Lower leg skin (tissue), 4 donors: Measurements from ENCODE around the gene ALPK1. TPM values are rescaled to one million over a fixed set of nuclear protein-coding genes. Genes with fewer than 3 reads are reported as not detected.

Experiments used
- DNase-seq, 2 donors: peaks; one replicate each; pipeline ENCODE4 v3.0.0-alpha.2; 2019; ENCODE audit warnings: low spot score in 2 of 2
- H3K4me3 ChIP-seq: fragments of 200-600 bp; sonication (generic); 2 replicates; pipeline ENCODE4 v1.5.1; 2017; ENCODE audit warnings: mild to moderate bottlenecking, low read depth; ENCODE audit not compliant: poor library complexity, severe bottlenecking
- CTCF ChIP-seq, 3 donors: fragments of 450-650 bp; IDR thresholded peaks; one replicate each; pipeline ENCODE4 v1.5.1; 2016; ENCODE audit warnings: antibody characterized with exemption in 3 of 3, mild to moderate bottlenecking in 3 of 3, moderate library complexity in 2 of 3
- POLR2A ChIP-seq, 2 donors: fragments of 450-650 bp; IDR thresholded peaks; one replicate each; pipeline ENCODE4 v1.6.1; 2016 to 2017; ENCODE audit warnings: antibody characterized with exemption in 2 of 2, mild to moderate bottlenecking in 1 of 2, moderate library complexity in 1 of 2
- WGBS, 2 donors: methylation state at CpG; one replicate each; pipeline ENCODE4 v1.1.5; 2018; 5-methylcytosine and 5-hydroxymethylcytosine counted together
- intact Hi-C: fragments of 100-400 bp; cut with DNase I; formaldehyde crosslinking; loops from one replicate; pipeline ENCODE4 v1.15.0; 2023; ENCODE audit warnings: low total_unique reads
- total RNA-seq, 4 donors: library from RNA; depleted of rRNA; stranded (reverse); fragments of >200 nt; gene quantifications; one replicate each; pipeline ENCODE4 v1.1.0, GENCODE V29; 2016

The ALPK1 gene
- total RNA-seq = 10 to 100 TPM; 15.9 to 24.0 (median 19.7) TPM

GRCh38 chr4:112296949-112297880 lies at the start of gene ALPK1:
Gene ALPK1, plus strand, starts transcription at chr4:112297369.
- TF ChIP-seq CTCF (IDR thresholded peaks at IDR 0.05) (no peak), POLR2A (IDR thresholded peaks at IDR 0.05) (no peak)
- WGBS, 2 donors = 0 to 1% methylated on average over 4 of the region's 4 CpGs
- intact Hi-C loops = no loop called here
- peak in 1 of 2 donors; percentile 41 for DNase-seq
- H3K4me3 ChIP-seq = peak within 1 kb of the TSS; percentile 32

GRCh38 chr4:112251019-112251643 lies 46.0 kb upstream of the ALPK1 start:
- no peak for DNase-seq
- no peak overlapping the region for H3K4me3 ChIP-seq
- no peak for TF ChIP-seq POLR2A (IDR thresholded peaks at IDR 0.05)
- TF ChIP-seq CTCF (IDR thresholded peaks at IDR 0.05) = no peak
- 81 to 90% methylated on average over 3 of the region's 3 CpGs for WGBS, 2 donors
- intact Hi-C loops = no loop called here

GRCh38 chr4:112252234-112252633 lies 44.9 kb upstream of the ALPK1 start:
- no peak for DNase-seq
- no peak for TF ChIP-seq CTCF (IDR thresholded peaks at IDR 0.05)
- no peak for TF ChIP-seq POLR2A (IDR thresholded peaks at IDR 0.05)
- no peak overlapping the region for H3K4me3 ChIP-seq
- intact Hi-C loops = no loop called here
- WGBS, 2 donors = 87 to 91% methylated on average over 1 of the region's 1 CpG

- intact Hi-C loops = no loop called here
- DNase-seq = no peak
- H3K4me3 ChIP-seq = no peak overlapping the region
- TF ChIP-seq POLR2A (IDR thresholded peaks at IDR 0.05) = no peak
- no peak for TF ChIP-seq CTCF (IDR thresholded peaks at IDR 0.05)
- WGBS, 2 donors = 71 to 85% methylated on average over 2 of the region's 2 CpGs
Observed at GRCh38 chr4:112253382-112254000, 43.7 kb upstream of the ALPK1 start.

GRCh38 chr4:112257098-112257497 lies 40.1 kb upstream of the ALPK1 start:
- no peak for DNase-seq
- TF ChIP-seq POLR2A (IDR thresholded peaks at IDR 0.05) (no peak), CTCF (IDR thresholded peaks at IDR 0.05) (no peak)
- WGBS, 2 donors = 95 to 97% methylated on average over 2 of the region's 2 CpGs
- H3K4me3 ChIP-seq = no peak overlapping the region
- intact Hi-C loops = no loop called here
